ENCODE data around the gene SDS.

SDS gene

GRCh38 chr12:113399490-113399889, 4.2 kb downstream of the SDS start:
- TF ChIP-seq MAX (IDR thresholded peaks at IDR 0.05) (no peak), TEAD4 (IDR thresholded peaks at IDR 0.05) (no peak), USF1 (IDR thresholded peaks at IDR 0.05) (no peak), EP300 (IDR thresholded peaks at IDR 0.05; ENCODE audit: borderline replicate concordance) (no peak), YY1 (IDR thresholded peaks at IDR 0.05; ENCODE audit: low read depth) (no peak), NFIC (IDR thresholded peaks at IDR 0.05) (no peak), EGR1 (IDR thresholded peaks at IDR 0.05) (no peak), TCF12 (IDR thresholded peaks at IDR 0.05; ENCODE audit: low read depth) (no peak)
- TF ChIP-seq, protein P1, sequence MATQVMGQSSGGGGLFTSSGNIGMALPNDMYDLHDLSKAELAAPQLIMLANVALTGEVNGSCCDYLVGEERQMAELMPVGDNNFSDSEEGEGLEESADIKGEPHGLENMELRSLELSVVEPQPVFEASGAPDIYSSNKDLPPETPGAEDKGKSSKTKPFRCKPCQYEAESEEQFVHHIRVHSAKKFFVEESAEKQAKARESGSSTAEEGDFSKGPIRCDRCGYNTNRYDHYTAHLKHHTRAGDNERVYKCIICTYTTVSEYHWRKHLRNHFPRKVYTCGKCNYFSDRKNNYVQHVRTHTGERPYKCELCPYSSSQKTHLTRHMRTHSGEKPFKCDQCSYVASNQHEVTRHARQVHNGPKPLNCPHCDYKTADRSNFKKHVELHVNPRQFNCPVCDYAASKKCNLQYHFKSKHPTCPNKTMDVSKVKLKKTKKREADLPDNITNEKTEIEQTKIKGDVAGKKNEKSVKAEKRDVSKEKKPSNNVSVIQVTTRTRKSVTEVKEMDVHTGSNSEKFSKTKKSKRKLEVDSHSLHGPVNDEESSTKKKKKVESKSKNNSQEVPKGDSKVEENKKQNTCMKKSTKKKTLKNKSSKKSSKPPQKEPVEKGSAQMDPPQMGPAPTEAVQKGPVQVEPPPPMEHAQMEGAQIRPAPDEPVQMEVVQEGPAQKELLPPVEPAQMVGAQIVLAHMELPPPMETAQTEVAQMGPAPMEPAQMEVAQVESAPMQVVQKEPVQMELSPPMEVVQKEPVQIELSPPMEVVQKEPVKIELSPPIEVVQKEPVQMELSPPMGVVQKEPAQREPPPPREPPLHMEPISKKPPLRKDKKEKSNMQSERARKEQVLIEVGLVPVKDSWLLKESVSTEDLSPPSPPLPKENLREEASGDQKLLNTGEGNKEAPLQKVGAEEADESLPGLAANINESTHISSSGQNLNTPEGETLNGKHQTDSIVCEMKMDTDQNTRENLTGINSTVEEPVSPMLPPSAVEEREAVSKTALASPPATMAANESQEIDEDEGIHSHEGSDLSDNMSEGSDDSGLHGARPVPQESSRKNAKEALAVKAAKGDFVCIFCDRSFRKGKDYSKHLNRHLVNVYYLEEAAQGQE (IDR thresholded peaks at IDR 0.05; ENCODE audit: low read depth) = no peak

- TF ChIP-seq TEAD4 (IDR thresholded peaks at IDR 0.05) = no peak
- no peak for TF ChIP-seq CREB1 (IDR thresholded peaks at IDR 0.05; ENCODE audit: low read depth)
These were observed 5.1 kb downstream of the SDS start for GRCh38 chr12:113398346-113399290.

GRCh38 chr12:113397497-113398197, 6.0 kb downstream of the SDS start:
- no peak for TF ChIP-seq EGR1 (IDR thresholded peaks at IDR 0.05)
- TF ChIP-seq CREB1 (IDR thresholded peaks at IDR 0.05; ENCODE audit: low read depth) = no peak
- TF ChIP-seq TCF12 (IDR thresholded peaks at IDR 0.05; ENCODE audit: low read depth) = no peak
- no peak for TF ChIP-seq USF1 (IDR thresholded peaks at IDR 0.05)
- no peak for TF ChIP-seq MAX (IDR thresholded peaks at IDR 0.05)
- TF ChIP-seq ZBTB7A (IDR thresholded peaks at IDR 0.05; ENCODE audit: low read depth) = no peak
- no peak for TF ChIP-seq CEBPB (IDR thresholded peaks at IDR 0.05)
- TF ChIP-seq, protein P1 (IDR thresholded peaks at IDR 0.05; ENCODE audit: low read depth) = no peak
- TF ChIP-seq TEAD4 (IDR thresholded peaks at IDR 0.05) = no peak
- no peak for TF ChIP-seq NFIC (IDR thresholded peaks at IDR 0.05)
- TF ChIP-seq EP300 (IDR thresholded peaks at IDR 0.05; ENCODE audit: borderline replicate concordance) = no peak
- no peak for TF ChIP-seq YY1 (IDR thresholded peaks at IDR 0.05; ENCODE audit: low read depth)

DNA sequence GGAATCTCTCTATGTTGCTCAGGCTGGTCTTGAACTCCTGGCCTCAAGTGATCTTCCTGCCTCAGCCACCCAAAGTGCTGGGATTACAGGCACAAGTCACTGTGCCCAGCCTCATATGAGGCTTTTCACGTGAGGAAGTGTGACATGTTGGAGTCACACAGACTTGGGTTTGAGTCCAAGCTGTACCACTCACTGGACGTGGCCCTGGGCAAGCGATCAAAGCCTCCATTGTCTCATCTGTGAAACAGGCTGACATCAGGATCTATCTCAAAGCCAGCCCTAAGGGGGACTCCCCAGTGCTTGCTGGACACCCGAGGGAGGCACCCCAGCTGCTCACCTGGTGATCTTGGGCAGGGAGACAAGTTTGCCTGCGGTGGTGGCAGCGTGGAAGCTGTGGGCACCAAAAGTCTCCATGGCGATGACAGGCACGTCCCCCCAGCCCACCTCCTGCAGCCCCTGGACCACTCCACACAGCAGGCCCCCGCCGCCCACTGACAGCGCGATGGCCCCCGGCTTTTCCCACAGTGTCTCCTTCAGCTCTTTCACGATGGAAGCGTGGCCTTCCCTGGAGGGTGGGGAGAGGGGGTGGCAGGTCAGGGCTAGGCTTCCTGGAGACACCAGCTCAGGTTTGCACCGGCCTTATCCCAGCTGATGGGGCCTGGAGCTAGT, 6.7 kb downstream of the SDS start:
- TF ChIP-seq EP300 (IDR thresholded peaks at IDR 0.05; ENCODE audit: borderline replicate concordance) (no peak), YY1 (IDR thresholded peaks at IDR 0.05; ENCODE audit: low read depth) (no peak), TAF1 (IDR thresholded peaks at IDR 0.05; ENCODE audit: low read depth) (no peak), FOXM1 (IDR thresholded peaks at IDR 0.05; ENCODE audit: borderline replicate concordance, low read depth) (no peak), CEBPB (IDR thresholded peaks at IDR 0.05) (no peak), NFIC (IDR thresholded peaks at IDR 0.05) (no peak), EGR1 (IDR thresholded peaks at IDR 0.05) (no peak), ZBTB7A (IDR thresholded peaks at IDR 0.05; ENCODE audit: low read depth) (no peak), TEAD4 (IDR thresholded peaks at IDR 0.05) (no peak), CREB1 (IDR thresholded peaks at IDR 0.05; ENCODE audit: low read depth) (no peak), TCF12 (IDR thresholded peaks at IDR 0.05; ENCODE audit: low read depth) (no peak), USF1 (IDR thresholded peaks at IDR 0.05) (no peak), RAD21 (IDR thresholded peaks at IDR 0.05; ENCODE audit: low read depth) (no peak)
- TF ChIP-seq, protein P1 (IDR thresholded peaks at IDR 0.05; ENCODE audit: low read depth) = no peak
